ENCODE measurements around the gene SDS. TPM values are rescaled to one million over a fixed set of nuclear protein-coding genes. Genes with fewer than 3 reads are reported as not detected.

Gene SDS
- total RNA-seq = not detected in 2 replicates

- DNase-seq = no peak
- intact Hi-C loops (cut with micrococcal nuclease) = no loop called here
- Mint-ChIP-seq H3K27me3 (peaks cover 15% of the 10 kb centered on the region), H3K9me3 (no peaks in the 10 kb centered on the region), H3K27ac (no peak within 1 kb of the TSS), H3K4me1 (no peaks in the 10 kb centered on the region), H3K36me3 (ENCODE audit: low read depth) (no peaks in the 10 kb centered on the region), H3K4me3 (no peak within 1 kb of the TSS)
Measured at GRCh38 chr12:113403435-113404415, at the start of gene SDS. TSS of gene SDS (minus strand) at chr12:113403887. CDS start at chr12:113399708, 4,179 bp downstream.

GRCh38 chr12:113453330-113453729 is 49.6 kb upstream of the SDS start:
- no peaks in the 10 kb centered on the region for H3K9me3 Mint-ChIP-seq
- intact Hi-C loops (cut with micrococcal nuclease) = no loop called here
- DNase-seq = no peak
- no peak overlapping the region for H3K4me3 Mint-ChIP-seq
- H3K27me3 Mint-ChIP-seq = peaks cover 9% of the 10 kb centered on the region
- no peak overlapping the region for H3K27ac Mint-ChIP-seq
- no peaks in the 10 kb centered on the region for H3K4me1 Mint-ChIP-seq
- H3K36me3 Mint-ChIP-seq (ENCODE audit: low read depth) = no peaks in the 10 kb centered on the region

GRCh38 chr12:113452458-113452857 is 48.8 kb upstream of the SDS start:
- DNase-seq = no peak
- Mint-ChIP-seq H3K9me3 (no peaks in the 10 kb centered on the region), H3K4me3 (no peak overlapping the region), H3K36me3 (ENCODE audit: low read depth) (no peaks in the 10 kb centered on the region), H3K27ac (no peak overlapping the region), H3K4me1 (no peaks in the 10 kb centered on the region), H3K27me3 (peaks cover 9% of the 10 kb centered on the region)
- intact Hi-C loops (cut with micrococcal nuclease) = no loop called here

GRCh38 chr12:113449839-113450238 is 46.2 kb upstream of the SDS start:
- no peak for DNase-seq
- Mint-ChIP-seq H3K27ac (no peak overlapping the region), H3K27me3 (peaks cover 13% of the 10 kb centered on the region), H3K4me3 (no peak overlapping the region), H3K9me3 (peaks cover 8% of the 10 kb centered on the region), H3K4me1 (no peaks in the 10 kb centered on the region), H3K36me3 (ENCODE audit: low read depth) (no peaks in the 10 kb centered on the region)
- intact Hi-C loops (cut with micrococcal nuclease) = no loop called here

GRCh38 chr12:113449299-113449698 is 45.6 kb upstream of the SDS start:
- H3K4me1 Mint-ChIP-seq = no peaks in the 10 kb centered on the region
- H3K27me3 Mint-ChIP-seq = peaks cover 13% of the 10 kb centered on the region
- peaks cover 8% of the 10 kb centered on the region for H3K9me3 Mint-ChIP-seq
- no peaks in the 10 kb centered on the region for H3K36me3 Mint-ChIP-seq (ENCODE audit: low read depth)
- no peak for DNase-seq
- H3K27ac Mint-ChIP-seq = no peak overlapping the region
- H3K4me3 Mint-ChIP-seq = no peak overlapping the region
- intact Hi-C loops (cut with micrococcal nuclease) = no loop called here

- no peak overlapping the region for H3K4me3 Mint-ChIP-seq
- H3K27me3 Mint-ChIP-seq = peaks cover 13% of the 10 kb centered on the region
- H3K27ac Mint-ChIP-seq = no peak overlapping the region
- intact Hi-C loops (cut with micrococcal nuclease) = no loop called here
- H3K9me3 Mint-ChIP-seq = peaks cover 8% of the 10 kb centered on the region
- H3K36me3 Mint-ChIP-seq (ENCODE audit: low read depth) = no peaks in the 10 kb centered on the region
- no peaks in the 10 kb centered on the region for H3K4me1 Mint-ChIP-seq
- DNase-seq = no peak
Measured at GRCh38 chr12:113448873-113449272, 45.2 kb upstream of the SDS start.

GRCh38 chr12:113445544-113446171 is 42.0 kb upstream of the SDS start:
- Mint-ChIP-seq H3K27me3 (peaks cover 12% of the 10 kb centered on the region), H3K9me3 (peaks cover 8% of the 10 kb centered on the region), H3K36me3 (ENCODE audit: low read depth) (no peaks in the 10 kb centered on the region), H3K27ac (no peak overlapping the region), H3K4me3 (no peak overlapping the region), H3K4me1 (no peaks in the 10 kb centered on the region)
- DNase-seq = no peak
- intact Hi-C loops (cut with micrococcal nuclease) = no loop called here

GRCh38 chr12:113443030-113443539 is 39.4 kb upstream of the SDS start:
- Mint-ChIP-seq H3K9me3 (peaks cover 8% of the 10 kb centered on the region), H3K27me3 (peaks cover 8% of the 10 kb centered on the region), H3K27ac (no peak overlapping the region), H3K36me3 (ENCODE audit: low read depth) (no peaks in the 10 kb centered on the region), H3K4me1 (no peaks in the 10 kb centered on the region), H3K4me3 (no peak overlapping the region)
- DNase-seq = no peak
- intact Hi-C loops (cut with micrococcal nuclease) = no loop called here

GRCh38 chr12:113440947-113441782 is 37.5 kb upstream of the SDS start:
- H3K27me3 Mint-ChIP-seq = peaks cover 4% of the 10 kb centered on the region
- no peak overlapping the region for H3K4me3 Mint-ChIP-seq
- no peaks in the 10 kb centered on the region for H3K36me3 Mint-ChIP-seq (ENCODE audit: low read depth)
- intact Hi-C loops (cut with micrococcal nuclease) = no loop called here
- no peak overlapping the region for H3K27ac Mint-ChIP-seq
- no peak for DNase-seq
- H3K4me1 Mint-ChIP-seq = no peaks in the 10 kb centered on the region
- H3K9me3 Mint-ChIP-seq = peaks cover 3% of the 10 kb centered on the region

GRCh38 chr12:113440336-113440735 is 36.6 kb upstream of the SDS start:
- H3K27ac Mint-ChIP-seq = no peak overlapping the region
- H3K27me3 Mint-ChIP-seq = peaks cover 2% of the 10 kb centered on the region
- H3K4me3 Mint-ChIP-seq = no peak overlapping the region
- no peaks in the 10 kb centered on the region for H3K4me1 Mint-ChIP-seq
- no peak for DNase-seq
- intact Hi-C loops (cut with micrococcal nuclease) = no loop called here
- no peaks in the 10 kb centered on the region for H3K36me3 Mint-ChIP-seq (ENCODE audit: low read depth)
- H3K9me3 Mint-ChIP-seq = no peaks in the 10 kb centered on the region

GRCh38 chr12:113439606-113440030 is 35.9 kb upstream of the SDS start:
- Mint-ChIP-seq H3K27me3 (peaks cover 2% of the 10 kb centered on the region), H3K36me3 (ENCODE audit: low read depth) (no peaks in the 10 kb centered on the region), H3K4me1 (no peaks in the 10 kb centered on the region), H3K4me3 (no peak overlapping the region), H3K27ac (no peak overlapping the region), H3K9me3 (no peaks in the 10 kb centered on the region)
- DNase-seq = no peak
- intact Hi-C loops (cut with micrococcal nuclease) = no loop called here

GRCh38 chr12:113439301-113439597 is 35.6 kb upstream of the SDS start:
- DNase-seq = no peak
- H3K9me3 Mint-ChIP-seq = no peaks in the 10 kb centered on the region
- no peaks in the 10 kb centered on the region for H3K36me3 Mint-ChIP-seq (ENCODE audit: low read depth)
- H3K27ac Mint-ChIP-seq = no peak overlapping the region
- no peaks in the 10 kb centered on the region for H3K4me1 Mint-ChIP-seq
- intact Hi-C loops (cut with micrococcal nuclease) = no loop called here
- H3K4me3 Mint-ChIP-seq = no peak overlapping the region
- peaks cover 2% of the 10 kb centered on the region for H3K27me3 Mint-ChIP-seq

- intact Hi-C loops (cut with micrococcal nuclease) = no loop called here
- H3K9me3 Mint-ChIP-seq = no peaks in the 10 kb centered on the region
- H3K27ac Mint-ChIP-seq = no peak overlapping the region
- peaks cover 2% of the 10 kb centered on the region for H3K27me3 Mint-ChIP-seq
- H3K36me3 Mint-ChIP-seq (ENCODE audit: low read depth) = no peaks in the 10 kb centered on the region
- no peaks in the 10 kb centered on the region for H3K4me1 Mint-ChIP-seq
- no peak overlapping the region for H3K4me3 Mint-ChIP-seq
- DNase-seq = no peak
Measured at GRCh38 chr12:113438523-113439300, 35.0 kb upstream of the SDS start.
